ENCODE results near the gene HOMER1.
A peak's percentile ranks its signal among the peaks of the same experiment; 100 is the strongest.

Gene HOMER1

GRCh38 chr5:79513704-79514390 is at the start of gene HOMER1:
Gene HOMER1 (minus strand): TSS chr5:79514134. CDS start chr5:79512774, 1,360 bp downstream.
- peak; percentile 49 to 68 (median 60) for DNase-seq (ENCODE audit: low read depth in 2 of 3, low spot score in 2 of 3)

- DNase-seq (ENCODE audit: low read depth in 2 of 3, low spot score in 2 of 3): no peak
Measured at GRCh38 chr5:79563247-79563590, 49.3 kb upstream of the HOMER1 start.

- DNase-seq (ENCODE audit: low read depth in 2 of 3, low spot score in 2 of 3): no peak
Measured at GRCh38 chr5:79562351-79563246, 48.7 kb upstream of the HOMER1 start.

GRCh38 chr5:79561525-79561893 is 47.6 kb upstream of the HOMER1 start:
- peak; percentile 7 to 29 (median 15) for DNase-seq (ENCODE audit: low read depth in 2 of 3, low spot score in 2 of 3)

GRCh38 chr5:79560771-79561524 is 47.0 kb upstream of the HOMER1 start:
- no peak for DNase-seq (ENCODE audit: low read depth in 2 of 3, low spot score in 2 of 3)

GRCh38 chr5:79555418-79555817 is 41.5 kb upstream of the HOMER1 start:
- no peak for DNase-seq (ENCODE audit: low read depth in 2 of 3, low spot score in 2 of 3)

GRCh38 chr5:79552984-79553383 is 39.0 kb upstream of the HOMER1 start:
- no peak for DNase-seq (ENCODE audit: low read depth in 2 of 3, low spot score in 2 of 3)

- DNase-seq (ENCODE audit: low read depth in 2 of 3, low spot score in 2 of 3): no peak
Measured at GRCh38 chr5:79547982-79548381, 34.0 kb upstream of the HOMER1 start.

GRCh38 chr5:79547429-79547822 is 33.5 kb upstream of the HOMER1 start:
- no peak for DNase-seq (ENCODE audit: low read depth in 2 of 3, low spot score in 2 of 3)

- DNase-seq (ENCODE audit: low read depth in 2 of 3, low spot score in 2 of 3): no peak
Measured at GRCh38 chr5:79546782-79547428, 33.0 kb upstream of the HOMER1 start.

- no peak for DNase-seq (ENCODE audit: low read depth in 2 of 3, low spot score in 2 of 3)
Measured at GRCh38 chr5:79544131-79544530, 30.2 kb upstream of the HOMER1 start.

- no peak for DNase-seq (ENCODE audit: low read depth in 2 of 3, low spot score in 2 of 3)
Measured at GRCh38 chr5:79540939-79541338, 27.0 kb upstream of the HOMER1 start.

- no peak for DNase-seq (ENCODE audit: low read depth in 2 of 3, low spot score in 2 of 3)
Measured at GRCh38 chr5:79536193-79536906, 22.4 kb upstream of the HOMER1 start.

- no peak for DNase-seq (ENCODE audit: low read depth in 2 of 3, low spot score in 2 of 3)
Measured at GRCh38 chr5:79535477-79536192, 21.7 kb upstream of the HOMER1 start.

- no peak for DNase-seq (ENCODE audit: low read depth in 2 of 3, low spot score in 2 of 3)
Measured at GRCh38 chr5:79529110-79529509, 15.2 kb upstream of the HOMER1 start.

GRCh38 chr5:79527431-79527830 is 13.5 kb upstream of the HOMER1 start:
- DNase-seq (ENCODE audit: low read depth in 2 of 3, low spot score in 2 of 3): no peak

- DNase-seq (ENCODE audit: low read depth in 2 of 3, low spot score in 2 of 3): no peak
Measured at GRCh38 chr5:79526928-79527327, 13.0 kb upstream of the HOMER1 start.

GRCh38 chr5:79526493-79526892 is 12.6 kb upstream of the HOMER1 start:
- no peak for DNase-seq (ENCODE audit: low read depth in 2 of 3, low spot score in 2 of 3)

- DNase-seq (ENCODE audit: low read depth in 2 of 3, low spot score in 2 of 3): no peak
Measured at GRCh38 chr5:79521156-79521555, 7.2 kb upstream of the HOMER1 start.

GRCh38 chr5:79518718-79519117 is 4.8 kb upstream of the HOMER1 start:
- DNase-seq (ENCODE audit: low read depth in 2 of 3, low spot score in 2 of 3): no peak

All from activated CD8-positive, alpha-beta memory T cell treated with anti-CD3 and anti-CD28 coated beads for 48 hours (primary cell).